OCI-LY3 (cell line): Measurements from ENCODE around the gene SIL1.

Source experiments
- CTCF ChIP-seq: fragments of 200-600, 300-600 bp; sonication (generic); IDR thresholded peaks from 2 replicates; pipeline ENCODE4 v1.5.1; 2014; ENCODE audit warnings: antibody characterized with exemption, low read length, low read depth
- EZH2phosphoT487 ChIP-seq: fragments of 200-600 bp; shearing (Covaris generic); IDR thresholded peaks from 2 replicates; pipeline ENCODE4 v1.6.1; 2018; ENCODE audit warnings: antibody characterized with exemption, mixed run types, low read depth

DNA sequence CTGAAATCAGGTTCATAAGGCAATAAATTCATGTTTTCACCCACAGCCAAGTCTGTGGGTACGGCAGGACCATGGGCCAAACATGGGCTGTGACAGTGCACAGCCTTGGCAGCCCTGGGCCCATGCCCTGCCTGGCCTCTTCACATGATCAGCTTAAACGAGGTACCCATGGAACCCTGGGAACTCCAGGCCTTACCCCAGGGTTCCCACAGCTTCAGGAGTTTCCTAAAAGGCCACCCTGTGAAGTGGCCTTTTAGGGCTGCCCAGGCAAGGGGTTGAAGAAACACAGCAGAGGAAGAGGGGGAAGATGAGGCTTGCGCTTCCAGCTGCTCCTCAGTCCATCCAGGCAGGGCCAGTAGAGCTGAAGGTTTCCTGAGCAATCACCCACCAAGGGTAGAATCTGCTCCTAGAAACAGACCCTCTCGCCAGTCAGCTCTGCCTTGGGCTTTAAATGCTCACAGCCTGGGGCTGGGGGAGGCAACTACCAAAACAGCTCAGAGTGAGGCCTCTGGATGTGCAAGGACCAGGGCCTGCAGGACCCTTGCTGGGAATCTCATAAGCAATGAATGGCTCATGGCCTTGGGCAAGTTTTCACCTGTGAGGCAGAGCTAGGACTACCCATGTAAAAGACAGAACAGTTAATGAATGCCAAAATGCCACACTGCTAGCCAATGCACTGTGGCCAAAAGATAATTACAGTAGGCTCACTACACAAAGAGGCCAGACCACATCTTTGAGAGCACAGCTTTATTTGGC is 243.7 kb downstream of the SIL1 start:
- TF ChIP-seq CTCF (no peak), EZH2phosphoT487 (no peak)
